Osteoblast (primary cell): ENCODE results near the gene MT3. TPM values are rescaled to one million over a fixed set of nuclear protein-coding genes. Genes with fewer than 3 reads are reported as not detected.

Experiments used
- DNase-seq: peaks from one replicate; pipeline ENCODE4 v3.0.0; 2011; ENCODE audit warnings: low spot score, mixed read lengths; ENCODE audit not compliant: insufficient read length; ENCODE audit errors: missing footprints
- H2AFZ ChIP-seq: 2 replicates; pipeline ENCODE4 v1.6.0; 2011; ENCODE audit warnings: mild to moderate bottlenecking, low read length
- H3K27ac ChIP-seq: 2 replicates; pipeline ENCODE4 v1.5.1; 2011; ENCODE audit warnings: mild to moderate bottlenecking, low read depth, low read length, moderate library complexity
- H3K27me3 ChIP-seq: 2 replicates; pipeline ENCODE4 v1.6.0; 2012; ENCODE audit warnings: mild to moderate bottlenecking, control low read depth, inconsistent platforms, low read length, moderate library complexity; ENCODE audit not compliant: insufficient read depth
- H3K36me3 ChIP-seq: 2 replicates; pipeline ENCODE4 v1.5.1; 2011; ENCODE audit warnings: mild to moderate bottlenecking, low read length, control low read depth, moderate library complexity; ENCODE audit not compliant: insufficient read depth
- H3K4me1 ChIP-seq: 2 replicates; pipeline ENCODE4 v1.5.1; 2011; ENCODE audit warnings: mild to moderate bottlenecking, low read length, control low read depth, moderate library complexity; ENCODE audit not compliant: insufficient read depth
- H3K4me2 ChIP-seq: 2 replicates; pipeline ENCODE4 v1.6.0; 2011; ENCODE audit warnings: mild to moderate bottlenecking, low read length; ENCODE audit not compliant: insufficient read depth
- H3K4me3 ChIP-seq: fragments of 200-600 bp; sonication (generic); 3 replicates; pipeline ENCODE4 v1.5.1; 2012; ENCODE audit warnings: mild to moderate bottlenecking, low read length, inconsistent platforms; ENCODE audit not compliant: insufficient read depth
- H3K79me2 ChIP-seq: 2 replicates; pipeline ENCODE4 v1.6.0; 2012; ENCODE audit warnings: mild to moderate bottlenecking, low read length, control low read depth, inconsistent platforms; ENCODE audit not compliant: insufficient read depth
- H3K9me3 ChIP-seq: 2 replicates; pipeline ENCODE4 v1.5.1; 2011; ENCODE audit warnings: low read depth, low read length, control low read depth
- H4K20me1 ChIP-seq: 2 replicates; pipeline ENCODE4 v1.6.0; 2012; ENCODE audit warnings: mild to moderate bottlenecking, low read length, control low read depth; ENCODE audit not compliant: insufficient read depth
- total RNA-seq: library from RNA; depleted of rRNA; stranded (reverse); fragments of >200 nt; gene quantifications from 2 replicates; pipeline ENCODE4 v1.2.3, GENCODE V29; 2012
- TF ChIP-seq, protein P1 (sequence below): IDR thresholded peaks from 2 replicates; pipeline ENCODE4 v1.5.1; 2011; ENCODE audit warnings: mild to moderate bottlenecking, low read depth, low read length, moderate library complexity; ENCODE audit errors: extremely low read depth

The MT3 gene
- total RNA-seq, 1 donor = not detected

DNA sequence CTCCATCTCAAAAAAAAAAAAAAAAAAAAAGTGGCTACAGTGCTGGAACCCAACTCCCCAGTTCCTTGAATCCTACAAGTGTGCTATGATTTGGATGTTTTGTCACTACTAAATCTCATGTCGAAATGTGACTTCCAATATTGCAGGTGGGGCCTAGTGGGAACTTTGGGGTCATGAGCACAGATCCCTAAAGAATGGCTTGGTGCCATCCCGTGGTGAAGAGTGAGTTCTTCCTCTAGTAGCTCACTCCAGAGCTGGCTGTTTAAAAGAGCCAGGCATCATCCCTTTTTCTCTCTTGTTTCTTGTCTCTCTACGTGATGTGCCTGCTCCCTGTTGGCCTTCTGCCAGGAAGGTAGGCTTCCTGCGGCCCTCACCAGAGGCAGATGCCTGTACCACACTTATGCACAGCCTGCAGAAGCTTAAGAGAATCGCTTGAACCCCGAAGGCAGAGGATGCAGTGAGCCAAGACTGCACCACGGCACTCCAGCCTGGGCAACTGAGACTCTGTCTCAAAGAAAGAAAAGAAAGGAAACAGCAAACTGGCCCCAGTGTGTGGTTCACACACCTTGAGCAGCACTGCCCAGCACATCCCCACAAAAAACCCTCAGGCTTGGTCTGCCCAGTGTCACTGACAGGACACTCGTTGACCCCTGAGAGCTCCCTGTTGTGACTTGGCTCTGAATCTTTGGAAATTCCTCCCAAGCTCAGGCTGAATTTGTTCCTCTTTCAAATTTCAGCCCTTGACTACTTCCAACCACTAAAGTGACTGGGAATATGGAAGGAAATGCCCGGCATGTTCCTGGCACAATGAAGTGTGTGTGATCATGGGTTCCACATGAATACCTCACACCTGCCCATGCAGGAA, 39.4 kb downstream of the MT3 start:
- DNase-seq = no peak

DNA sequence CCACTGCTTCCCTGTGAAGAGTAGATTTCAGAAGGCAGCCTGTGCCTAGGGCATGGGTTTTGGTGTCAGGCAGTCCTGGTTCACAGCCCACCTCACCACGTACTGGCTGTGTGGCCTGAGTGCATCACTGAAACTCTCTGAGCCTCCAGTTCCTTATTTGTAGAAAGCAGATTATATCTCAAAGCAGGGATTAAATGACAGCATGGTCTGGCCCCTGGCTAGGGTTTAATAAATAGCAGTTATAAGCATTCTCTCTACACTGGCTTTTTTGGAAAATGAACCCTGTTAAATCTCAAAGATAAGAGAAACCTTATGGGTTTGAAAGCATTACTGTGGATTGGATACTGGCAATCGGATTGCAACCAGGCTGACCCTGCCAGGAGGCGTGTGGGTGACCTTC, 40.2 kb downstream of the MT3 start:
- Histone ChIP-seq H3K79me2 (peaks cover 17% of the 10 kb centered on the region), H3K4me1 (peaks cover 21% of the 10 kb centered on the region), H3K4me3 (no peak overlapping the region), H3K9me3 (no peaks in the 10 kb centered on the region), H2AFZ (no peak overlapping the region), H3K4me2 (no peak overlapping the region), H4K20me1 (peaks cover 4% of the 10 kb centered on the region), H3K27ac (no peak overlapping the region), H3K36me3 (no peaks in the 10 kb centered on the region), H3K27me3 (peaks cover 2% of the 10 kb centered on the region)
- no peak for DNase-seq
- TF ChIP-seq, protein P1, sequence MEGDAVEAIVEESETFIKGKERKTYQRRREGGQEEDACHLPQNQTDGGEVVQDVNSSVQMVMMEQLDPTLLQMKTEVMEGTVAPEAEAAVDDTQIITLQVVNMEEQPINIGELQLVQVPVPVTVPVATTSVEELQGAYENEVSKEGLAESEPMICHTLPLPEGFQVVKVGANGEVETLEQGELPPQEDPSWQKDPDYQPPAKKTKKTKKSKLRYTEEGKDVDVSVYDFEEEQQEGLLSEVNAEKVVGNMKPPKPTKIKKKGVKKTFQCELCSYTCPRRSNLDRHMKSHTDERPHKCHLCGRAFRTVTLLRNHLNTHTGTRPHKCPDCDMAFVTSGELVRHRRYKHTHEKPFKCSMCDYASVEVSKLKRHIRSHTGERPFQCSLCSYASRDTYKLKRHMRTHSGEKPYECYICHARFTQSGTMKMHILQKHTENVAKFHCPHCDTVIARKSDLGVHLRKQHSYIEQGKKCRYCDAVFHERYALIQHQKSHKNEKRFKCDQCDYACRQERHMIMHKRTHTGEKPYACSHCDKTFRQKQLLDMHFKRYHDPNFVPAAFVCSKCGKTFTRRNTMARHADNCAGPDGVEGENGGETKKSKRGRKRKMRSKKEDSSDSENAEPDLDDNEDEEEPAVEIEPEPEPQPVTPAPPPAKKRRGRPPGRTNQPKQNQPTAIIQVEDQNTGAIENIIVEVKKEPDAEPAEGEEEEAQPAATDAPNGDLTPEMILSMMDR = no peak

More for the DNA sequence above, 39.4 kb downstream of the MT3 start:
- H3K79me2 ChIP-seq = peaks cover 17% of the 10 kb centered on the region
- no peaks in the 10 kb centered on the region for H3K36me3 ChIP-seq
- no peak overlapping the region for H3K27ac ChIP-seq
- peaks cover 4% of the 10 kb centered on the region for H4K20me1 ChIP-seq
- no peak overlapping the region for H3K4me2 ChIP-seq
- H3K4me3 ChIP-seq = no peak overlapping the region
- no peak overlapping the region for H2AFZ ChIP-seq
- H3K4me1 ChIP-seq = peaks cover 21% of the 10 kb centered on the region
- peaks cover under 1% of the 10 kb centered on the region for H3K27me3 ChIP-seq
- no peaks in the 10 kb centered on the region for H3K9me3 ChIP-seq
- TF ChIP-seq, protein P1 = no peak

DNA sequence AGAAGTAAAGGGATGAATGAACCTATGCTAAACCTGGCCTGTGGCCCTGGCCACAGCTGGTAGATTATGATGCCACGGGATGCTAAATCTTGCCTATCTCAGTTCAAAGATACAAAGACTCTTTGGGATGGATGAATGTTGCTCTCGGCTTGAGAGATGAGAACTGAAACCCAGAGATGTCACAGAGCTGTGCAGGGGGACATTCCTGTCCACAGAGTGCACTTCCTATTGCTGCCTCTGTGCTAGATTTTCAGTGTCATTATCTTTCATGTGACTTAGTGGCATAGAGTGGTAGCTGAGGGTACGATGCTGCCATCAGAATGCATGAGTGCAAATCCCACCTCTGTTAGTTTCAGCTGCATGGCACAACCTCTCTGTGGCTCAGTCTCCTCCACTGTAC, 40.8 kb downstream of the MT3 start:
- DNase-seq = no peak
- Histone ChIP-seq H3K27ac (no peak overlapping the region), H3K79me2 (peaks cover 14% of the 10 kb centered on the region), H3K4me3 (no peak overlapping the region), H3K36me3 (no peaks in the 10 kb centered on the region), H3K9me3 (no peaks in the 10 kb centered on the region), H3K4me2 (no peak overlapping the region), H3K27me3 (peaks cover 2% of the 10 kb centered on the region), H3K4me1 (peaks cover 21% of the 10 kb centered on the region), H4K20me1 (peaks cover 4% of the 10 kb centered on the region), H2AFZ (no peak overlapping the region)
- TF ChIP-seq, protein P1 = no peak

DNA sequence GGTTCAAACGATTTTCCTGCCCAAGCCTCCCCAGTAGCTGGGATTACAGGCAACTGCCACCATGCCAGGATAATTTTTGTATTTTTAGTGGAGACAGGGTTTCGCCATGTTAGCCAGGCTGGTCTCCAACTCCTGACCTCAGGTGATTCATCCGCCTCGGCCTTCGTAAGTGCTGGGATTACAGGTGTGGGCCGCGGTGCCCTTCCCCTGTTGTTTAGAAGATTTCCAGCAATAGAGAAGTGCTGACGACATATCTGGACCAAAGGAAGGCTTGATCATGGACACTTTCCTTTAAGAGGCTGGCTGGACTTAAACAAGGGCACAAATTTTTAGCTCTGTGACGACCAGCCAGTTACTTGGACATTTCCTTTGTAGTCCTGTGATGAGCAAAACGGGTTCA, 41.9 kb downstream of the MT3 start:
- H3K4me2 ChIP-seq = no peak overlapping the region
- H3K4me1 ChIP-seq = peaks cover 17% of the 10 kb centered on the region
- H3K27me3 ChIP-seq = peaks cover 2% of the 10 kb centered on the region
- H3K9me3 ChIP-seq = no peaks in the 10 kb centered on the region
- TF ChIP-seq, protein P1 = no peak
- no peak overlapping the region for H3K27ac ChIP-seq
- no peaks in the 10 kb centered on the region for H3K36me3 ChIP-seq
- H2AFZ ChIP-seq = no peak overlapping the region
- peaks cover 2% of the 10 kb centered on the region for H4K20me1 ChIP-seq
- H3K4me3 ChIP-seq = no peak overlapping the region
- DNase-seq = no peak
- H3K79me2 ChIP-seq = peaks cover 6% of the 10 kb centered on the region
